Fibroblast of lung (primary cell): ENCODE data around the gene KIAA1328. TPM values are rescaled to one million over a fixed set of nuclear protein-coding genes. Genes with fewer than 3 reads are reported as not detected.

Experiments
- DNase-seq, 2 donors: peaks; one replicate each; pipeline versions ENCODE4 v3.0.0 to v3.0.0-alpha.2; 2010; ENCODE audit warnings: low read depth in 2 of 2
- H2AFZ ChIP-seq: 2 replicates; pipeline ENCODE4 v1.5.1; 2012; ENCODE audit warnings: low read length, control low read depth, inconsistent platforms
- H3K27ac ChIP-seq: 2 replicates; pipeline ENCODE4 v1.5.1; 2011; ENCODE audit warnings: low read length, control low read depth; ENCODE audit not compliant: insufficient read depth
- H3K27me3 ChIP-seq: 2 replicates; pipeline ENCODE4 v1.5.1; 2011; ENCODE audit warnings: mild to moderate bottlenecking, low read length; ENCODE audit not compliant: control insufficient read depth, insufficient read depth
- H3K36me3 ChIP-seq: 2 replicates; pipeline ENCODE4 v1.5.1; 2011; ENCODE audit warnings: low read length; ENCODE audit not compliant: control insufficient read depth, insufficient read depth
- H3K4me1 ChIP-seq: 2 replicates; pipeline ENCODE4 v1.5.1; 2011; ENCODE audit warnings: low read length; ENCODE audit not compliant: control insufficient read depth, insufficient read depth; ENCODE audit errors: extremely low read depth
- H3K4me2 ChIP-seq: 2 replicates; pipeline ENCODE4 v1.5.1; 2011; ENCODE audit warnings: low read length, control low read depth; ENCODE audit not compliant: insufficient read depth; ENCODE audit errors: extremely low read depth
- H3K4me3 ChIP-seq, 4 experiments: fragments of 200-600 bp in 1 of 4; sonication (generic) in 1 of 4; replicated peaks in 1 of 4; 2 replicates each; pipeline ENCODE4 v1.5.1; 2011 to 2016; ENCODE audit warnings: low read length in 4 of 4, low read depth in 3 of 4, mild to moderate bottlenecking in 3 of 4, control low read depth in 2 of 4, inconsistent platforms in 1 of 4, mixed read lengths in 1 of 4; ENCODE audit not compliant: insufficient read depth in 1 of 4; ENCODE audit errors: control extremely low read depth in 1 of 4
- H3K79me2 ChIP-seq: 2 replicates; pipeline ENCODE4 v1.5.1; 2012; ENCODE audit warnings: mild to moderate bottlenecking, low read length, inconsistent platforms; ENCODE audit not compliant: control insufficient read depth, insufficient read depth
- H3K9ac ChIP-seq: 2 replicates; pipeline ENCODE4 v1.5.1; 2011; ENCODE audit warnings: mild to moderate bottlenecking, low read length, control low read depth; ENCODE audit not compliant: insufficient read depth
- H3K9me3 ChIP-seq: 2 replicates; pipeline ENCODE4 v1.5.1; 2012; ENCODE audit warnings: low read depth, low read length; ENCODE audit not compliant: control insufficient read depth, insufficient read depth
- H4K20me1 ChIP-seq: 2 replicates; pipeline ENCODE4 v1.5.1; 2011; ENCODE audit warnings: low read length; ENCODE audit not compliant: control insufficient read depth, insufficient read depth; ENCODE audit errors: extremely low read depth
- CTCF ChIP-seq, 2 donors: IDR thresholded peaks in 1 of 2; conservative IDR thresholded peaks in 1 of 2; 1 replicate in 1 of 2; 2 replicates in 1 of 2; pipeline ENCODE4 v1.5.1; 2011 to 2012; ENCODE audit warnings: low read length in 2 of 2, control low read depth in 1 of 2, inconsistent platforms in 1 of 2, low read depth in 1 of 2, mild to moderate bottlenecking in 1 of 2
- EZH2 ChIP-seq: IDR thresholded peaks from 2 replicates; pipeline ENCODE4 v1.5.1; 2012; ENCODE audit warnings: low read length, control low read depth, mild to moderate bottlenecking; ENCODE audit errors: missing control alignments
- polyA plus RNA-seq, 2 donors: library from polyadenylated mRNA; depleted of rRNA in 1 of 2; stranded (reverse) in 1 of 2; unstranded in 1 of 2; fragments of >200 nt; gene quantifications; 2 replicates each; pipeline ENCODE4 v1.2.1, GENCODE V29; 2011 to 2012; ENCODE audit warnings: missing spikeins in 1 of 2
- total RNA-seq: library from RNA; depleted of rRNA; stranded (reverse); fragments of >200 nt; gene quantifications from 2 replicates; pipeline ENCODE4 v1.2.1, GENCODE V29; 2014

Gene KIAA1328
- total and polyA plus RNA-seq, 2 donors (not counting 1 experiment from before 2014, with no cell fraction given), result 4.3 to 4.5 TPM

- no peaks in the 10 kb centered on the region for H3K79me2 ChIP-seq
- H4K20me1 ChIP-seq, result no peaks in the 10 kb centered on the region
- peaks cover 11% of the 10 kb centered on the region for H3K27me3 ChIP-seq
- H3K9me3 ChIP-seq, result no peaks in the 10 kb centered on the region
- no peaks in the 10 kb centered on the region for H3K36me3 ChIP-seq
- no peak overlapping the region for H3K9ac ChIP-seq
- no peak overlapping the region for H3K4me3 ChIP-seq
- H2AFZ ChIP-seq, result no peak overlapping the region
- DNase-seq, result no peak
- no peak overlapping the region for H3K4me2 ChIP-seq
- no peak for TF ChIP-seq CTCF (conservative IDR thresholded peaks at IDR 0.05 in 1 of 2, IDR thresholded peaks at IDR 0.05 in 1 of 2; ENCODE audit: low read depth in 1 of 2, low read length in 2 of 2)
- no peak for TF ChIP-seq EZH2
- H3K27ac ChIP-seq, result no peak overlapping the region
- H3K4me1 ChIP-seq, result no peaks in the 10 kb centered on the region
These were observed 443.9 kb downstream of the KIAA1328 start for GRCh38 chr18:37272841-37273240.

GRCh38 chr18:37274309-37275236 lies 445.6 kb downstream of the KIAA1328 start:
- no peak overlapping the region for H3K27ac ChIP-seq
- H3K4me1 ChIP-seq, result no peaks in the 10 kb centered on the region
- H3K4me2 ChIP-seq, result no peak overlapping the region
- no peaks in the 10 kb centered on the region for H3K79me2 ChIP-seq
- H3K9ac ChIP-seq, result no peak overlapping the region
- H3K27me3 ChIP-seq, result peaks cover 11% of the 10 kb centered on the region
- no peak for DNase-seq
- H3K9me3 ChIP-seq, result no peaks in the 10 kb centered on the region
- TF ChIP-seq EZH2 (no peak), CTCF (conservative IDR thresholded peaks at IDR 0.05 in 1 of 2, IDR thresholded peaks at IDR 0.05 in 1 of 2; ENCODE audit: low read depth in 1 of 2, low read length in 2 of 2) (no peak)
- no peaks in the 10 kb centered on the region for H4K20me1 ChIP-seq
- H3K4me3 ChIP-seq, result no peak overlapping the region
- no peaks in the 10 kb centered on the region for H3K36me3 ChIP-seq
- no peak overlapping the region for H2AFZ ChIP-seq

GRCh38 chr18:37275237-37275741 lies 446.4 kb downstream of the KIAA1328 start:
- no peak overlapping the region for H3K9ac ChIP-seq
- no peaks in the 10 kb centered on the region for H3K4me1 ChIP-seq
- no peak for DNase-seq
- no peak overlapping the region for H2AFZ ChIP-seq
- no peak overlapping the region for H3K27ac ChIP-seq
- H3K4me2 ChIP-seq, result no peak overlapping the region
- TF ChIP-seq EZH2, result no peak
- no peak for TF ChIP-seq CTCF (conservative IDR thresholded peaks at IDR 0.05 in 1 of 2, IDR thresholded peaks at IDR 0.05 in 1 of 2; ENCODE audit: low read depth in 1 of 2, low read length in 2 of 2)
- no peaks in the 10 kb centered on the region for H4K20me1 ChIP-seq
- no peak overlapping the region for H3K4me3 ChIP-seq
- H3K9me3 ChIP-seq, result no peaks in the 10 kb centered on the region
- no peaks in the 10 kb centered on the region for H3K36me3 ChIP-seq
- peaks cover 11% of the 10 kb centered on the region for H3K27me3 ChIP-seq
- no peaks in the 10 kb centered on the region for H3K79me2 ChIP-seq
